NCI-H69 (cell line): ENCODE results near the gene CCR2.

Experiments
- DNase-seq: peaks from one replicate; lab custom pipeline; 2025; lab: John Stamatoyannopoulos, UW

CCR2 gene

DNA sequence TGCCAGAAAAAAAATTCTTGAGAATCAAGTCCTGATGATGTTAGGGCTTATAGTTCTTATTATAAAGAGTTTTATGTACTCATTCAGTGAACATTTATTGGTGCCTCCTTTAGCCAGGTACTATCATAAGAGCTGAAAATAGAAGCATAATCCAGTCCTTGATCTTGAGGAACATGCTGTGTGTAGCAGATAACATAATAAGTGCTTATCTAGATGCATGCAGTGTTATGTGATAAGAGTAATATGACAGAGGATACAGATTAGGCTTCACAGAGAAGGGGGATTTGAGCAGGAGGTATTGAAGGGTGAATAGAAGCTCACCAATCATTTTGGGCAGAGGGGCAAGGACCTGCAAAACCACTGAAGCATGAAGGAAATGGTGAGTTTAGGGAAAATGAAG is 1.1 kb downstream of the CCR2 start:
- no peak for DNase-seq

DNA sequence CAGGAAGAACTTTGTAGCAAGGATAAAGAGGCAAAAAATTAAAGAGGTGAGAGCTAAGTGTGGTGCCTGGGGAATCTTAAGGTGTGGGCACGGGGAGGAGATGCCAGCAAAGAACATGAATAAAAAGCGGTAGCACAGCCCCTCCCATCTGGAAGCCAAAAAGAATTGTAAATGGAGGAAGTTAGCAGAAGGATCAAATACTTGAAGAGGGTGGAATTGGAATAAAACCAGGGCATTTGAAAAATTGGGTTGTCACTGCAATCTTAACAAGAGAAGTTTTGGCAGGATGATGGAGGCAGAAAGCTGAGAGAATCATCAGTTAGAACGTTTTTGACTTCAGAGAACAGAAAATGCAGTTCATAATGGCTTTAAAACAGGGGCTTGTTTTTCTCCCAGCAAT is 2.4 kb downstream of the CCR2 start:
- DNase-seq: no peak

- DNase-seq: no peak
Measured at GRCh38 chr3:46356909-46357308, 3.0 kb downstream of the CCR2 start.

GRCh38 chr3:46358466-46358865 is 4.6 kb downstream of the CCR2 start:
- DNase-seq: no peak

GRCh38 chr3:46359733-46360493 is 6.0 kb downstream of the CCR2 start:
- peak; percentile 87 for DNase-seq

GRCh38 chr3:46360907-46361306 is 7.0 kb downstream of the CCR2 start:
- no peak for DNase-seq

DNA sequence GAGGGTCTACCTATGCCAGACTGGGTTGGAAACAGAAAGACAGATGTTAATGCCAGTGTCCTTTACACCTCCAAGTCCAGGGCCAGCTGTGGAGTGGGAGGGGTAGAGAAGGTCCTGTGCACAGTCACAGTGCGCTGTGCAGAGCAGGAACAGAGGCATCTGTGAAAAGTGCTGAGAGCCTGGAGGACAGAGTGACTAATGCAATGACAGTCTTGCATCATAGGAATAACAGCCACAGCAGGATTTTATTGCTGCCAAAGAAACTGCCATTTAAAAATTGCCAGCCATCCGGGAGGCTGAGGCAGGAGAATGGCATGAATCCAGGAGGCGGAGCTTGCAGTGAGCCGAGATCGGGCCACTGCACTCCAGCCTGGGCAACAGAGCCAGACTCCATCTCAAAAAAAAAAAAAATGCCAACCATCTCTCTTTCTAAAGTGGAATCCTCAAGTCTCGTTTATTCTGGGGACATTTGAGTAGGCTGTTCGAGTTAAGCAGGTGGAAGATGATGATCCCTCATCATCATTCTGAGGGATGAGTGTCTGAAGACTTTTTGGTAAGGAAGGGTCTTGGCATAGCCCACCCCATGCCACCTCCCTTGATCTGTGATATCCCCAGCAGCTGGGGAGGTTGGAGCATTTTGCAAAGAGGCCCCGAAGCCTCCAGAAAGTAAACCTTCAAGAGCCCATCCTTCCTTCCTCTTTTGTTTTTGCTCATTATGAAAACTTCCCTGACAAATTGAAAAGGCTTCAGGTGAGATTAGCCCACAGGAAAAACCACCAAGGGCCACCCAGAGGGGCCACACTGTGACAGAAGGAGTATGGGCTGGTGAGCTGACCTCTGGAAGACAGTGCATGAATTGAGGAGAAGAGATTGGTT is 7.7 kb downstream of the CCR2 start:
- DNase-seq: peak; percentile 30

DNA sequence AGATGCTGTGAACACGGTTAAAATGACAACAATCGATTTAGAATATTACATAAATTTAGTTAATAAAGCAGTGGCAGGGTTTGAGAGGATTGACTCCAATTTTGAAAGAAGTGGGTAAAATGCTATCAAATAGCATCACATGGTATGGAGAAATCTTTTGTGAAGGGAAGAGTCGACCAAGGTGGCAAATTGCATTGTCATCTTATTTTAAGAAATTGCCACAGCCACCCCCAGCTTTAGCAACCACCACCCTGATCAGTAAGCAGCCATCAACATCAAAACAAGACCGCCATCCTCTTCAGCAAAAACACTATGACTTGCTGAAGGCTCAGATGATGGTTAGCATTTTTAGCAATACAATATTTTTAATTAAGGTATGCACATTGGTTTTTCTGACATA is 11.1 kb downstream of the CCR2 start:
- no peak for DNase-seq

- DNase-seq: no peak
Measured at GRCh38 chr3:46365737-46366524, 12.0 kb downstream of the CCR2 start.

DNA sequence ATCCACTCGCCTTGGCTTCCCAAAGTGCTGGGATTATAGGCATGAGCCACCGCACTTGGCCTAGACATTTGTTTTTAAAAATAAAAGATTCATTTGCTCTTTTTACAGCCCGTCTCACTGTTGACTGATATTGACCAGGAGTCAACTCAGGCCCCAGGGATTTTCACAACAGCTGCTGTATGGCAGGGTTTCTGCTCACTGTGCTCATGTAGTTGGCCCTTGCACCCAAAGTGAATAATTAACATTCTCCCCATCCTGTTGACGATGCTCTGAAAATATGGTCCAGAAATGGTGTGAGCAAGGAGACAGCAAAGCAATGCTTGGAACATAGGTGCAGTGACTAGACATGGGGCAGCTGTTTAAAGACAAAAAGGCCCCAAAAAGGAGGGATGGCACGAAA is 13.9 kb downstream of the CCR2 start:
- no peak for DNase-seq

GRCh38 chr3:46368569-46368968 is 14.7 kb downstream of the CCR2 start:
- DNase-seq: no peak

DNA sequence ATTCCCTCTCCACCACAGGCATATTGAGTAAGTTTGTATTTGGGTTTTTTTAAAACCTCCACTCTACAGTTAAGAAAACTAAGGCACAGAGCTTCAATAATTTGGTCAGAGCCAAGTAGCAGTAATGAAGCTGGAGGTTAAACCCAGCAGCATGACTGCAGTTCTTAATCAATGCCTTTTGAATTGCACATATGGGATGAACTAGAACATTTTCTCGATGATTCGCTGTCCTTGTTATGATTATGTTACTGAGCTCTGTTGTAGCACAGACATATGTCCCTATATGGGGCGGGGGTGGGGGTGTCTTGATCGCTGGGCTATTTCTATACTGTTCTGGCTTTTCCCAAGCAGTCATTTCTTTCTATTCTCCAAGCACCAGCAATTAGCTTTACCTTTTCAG is 15.2 kb downstream of the CCR2 start:
- no peak for DNase-seq

GRCh38 chr3:46369675-46370132 is 15.8 kb downstream of the CCR2 start:
- DNase-seq: no peak

- DNase-seq: no peak
Measured at GRCh38 chr3:46370839-46371518, 17.1 kb downstream of the CCR2 start, which contains the start of gene CCR5. CCR5 (plus strand) TSS chr3:46370946; CDS start chr3:46372903, 1,957 bp downstream.

DNA sequence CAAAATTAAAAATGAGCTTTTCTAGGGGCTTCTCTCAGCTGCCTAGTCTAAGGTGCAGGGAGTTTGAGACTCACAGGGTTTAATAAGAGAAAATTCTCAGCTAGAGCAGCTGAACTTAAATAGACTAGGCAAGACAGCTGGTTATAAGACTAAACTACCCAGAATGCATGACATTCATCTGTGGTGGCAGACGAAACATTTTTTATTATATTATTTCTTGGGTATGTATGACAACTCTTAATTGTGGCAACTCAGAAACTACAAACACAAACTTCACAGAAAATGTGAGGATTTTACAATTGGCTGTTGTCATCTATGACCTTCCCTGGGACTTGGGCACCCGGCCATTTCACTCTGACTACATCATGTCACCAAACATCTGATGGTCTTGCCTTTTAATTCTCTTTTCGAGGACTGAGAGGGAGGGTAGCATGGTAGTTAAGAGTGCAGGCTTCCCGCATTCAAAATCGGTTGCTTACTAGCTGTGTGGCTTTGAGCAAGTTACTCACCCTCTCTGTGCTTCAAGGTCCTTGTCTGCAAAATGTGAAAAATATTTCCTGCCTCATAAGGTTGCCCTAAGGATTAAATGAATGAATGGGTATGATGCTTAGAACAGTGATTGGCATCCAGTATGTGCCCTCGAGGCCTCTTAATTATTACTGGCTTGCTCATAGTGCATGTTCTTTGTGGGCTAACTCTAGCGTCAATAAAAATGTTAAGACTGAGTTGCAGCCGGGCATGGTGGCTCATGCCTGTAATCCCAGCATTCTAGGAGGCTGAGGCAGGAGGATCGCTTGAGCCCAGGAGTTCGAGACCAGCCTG is 17.8 kb downstream of the CCR2 start:
- DNase-seq: no peak

DNA sequence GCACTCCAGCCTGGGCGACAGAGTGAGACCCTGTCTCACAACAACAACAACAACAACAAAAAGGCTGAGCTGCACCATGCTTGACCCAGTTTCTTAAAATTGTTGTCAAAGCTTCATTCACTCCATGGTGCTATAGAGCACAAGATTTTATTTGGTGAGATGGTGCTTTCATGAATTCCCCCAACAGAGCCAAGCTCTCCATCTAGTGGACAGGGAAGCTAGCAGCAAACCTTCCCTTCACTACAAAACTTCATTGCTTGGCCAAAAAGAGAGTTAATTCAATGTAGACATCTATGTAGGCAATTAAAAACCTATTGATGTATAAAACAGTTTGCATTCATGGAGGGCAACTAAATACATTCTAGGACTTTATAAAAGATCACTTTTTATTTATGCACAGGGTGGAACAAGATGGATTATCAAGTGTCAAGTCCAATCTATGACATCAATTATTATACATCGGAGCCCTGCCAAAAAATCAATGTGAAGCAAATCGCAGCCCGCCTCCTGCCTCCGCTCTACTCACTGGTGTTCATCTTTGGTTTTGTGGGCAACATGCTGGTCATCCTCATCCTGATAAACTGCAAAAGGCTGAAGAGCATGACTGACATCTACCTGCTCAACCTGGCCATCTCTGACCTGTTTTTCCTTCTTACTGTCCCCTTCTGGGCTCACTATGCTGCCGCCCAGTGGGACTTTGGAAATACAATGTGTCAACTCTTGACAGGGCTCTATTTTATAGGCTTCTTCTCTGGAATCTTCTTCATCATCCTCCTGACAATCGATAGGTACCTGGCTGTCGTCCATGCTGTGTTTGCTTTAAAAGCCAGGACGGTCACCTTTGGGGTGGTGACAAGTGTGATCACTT is 18.8 kb downstream of the CCR2 start:
- no peak for DNase-seq

DNA sequence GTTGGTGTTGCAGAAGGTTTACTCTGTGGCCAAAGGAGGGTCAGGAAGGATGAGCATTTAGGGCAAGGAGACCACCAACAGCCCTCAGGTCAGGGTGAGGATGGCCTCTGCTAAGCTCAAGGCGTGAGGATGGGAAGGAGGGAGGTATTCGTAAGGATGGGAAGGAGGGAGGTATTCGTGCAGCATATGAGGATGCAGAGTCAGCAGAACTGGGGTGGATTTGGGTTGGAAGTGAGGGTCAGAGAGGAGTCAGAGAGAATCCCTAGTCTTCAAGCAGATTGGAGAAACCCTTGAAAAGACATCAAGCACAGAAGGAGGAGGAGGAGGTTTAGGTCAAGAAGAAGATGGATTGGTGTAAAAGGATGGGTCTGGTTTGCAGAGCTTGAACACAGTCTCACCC is 20.8 kb downstream of the CCR2 start:
- DNase-seq: no peak

- DNase-seq: no peak
Measured at GRCh38 chr3:46375218-46375617, 21.3 kb downstream of the CCR2 start.

- no peak for DNase-seq
Measured at GRCh38 chr3:46375814-46376213, 21.9 kb downstream of the CCR2 start.

DNA sequence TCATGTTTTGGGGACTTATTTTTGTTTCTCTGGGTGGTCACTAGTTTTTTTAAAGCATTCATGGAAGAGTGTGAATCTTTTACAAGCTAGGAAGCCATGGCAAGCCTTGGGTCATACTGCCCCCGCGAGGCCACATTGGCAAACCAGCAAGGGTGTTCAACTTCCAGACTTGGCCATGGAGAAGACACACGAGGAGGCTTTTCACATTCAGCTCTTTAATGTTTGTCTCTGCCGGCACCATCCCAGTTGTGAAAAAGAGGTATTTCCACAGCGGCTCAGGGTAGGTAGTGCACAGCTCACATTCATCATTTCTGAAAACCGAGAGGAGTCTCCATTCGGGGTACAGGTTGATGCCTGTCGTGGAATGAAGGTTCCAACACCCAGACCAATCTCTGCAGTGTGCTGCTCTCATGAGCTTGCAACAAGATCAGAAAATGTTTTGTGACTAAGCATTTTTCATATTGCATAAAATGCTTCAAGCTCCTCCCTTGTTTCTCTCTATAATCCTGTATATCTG is 24.6 kb downstream of the CCR2 start:
- DNase-seq: peak; percentile 50
